Measurements from ENCODE around the gene TGFB1.

The TGFB1 gene

GRCh38 chr19:41330946-41331678 is 22.6 kb downstream of the TGFB1 start:
- Histone ChIP-seq H3K4me1 (ENCODE audit: control insufficient read depth in 1 of 2, insufficient read depth in 2 of 2, low read length in 2 of 2) (peaks cover 26 to 36% of the 10 kb centered on the region in 2 donors), H3K9me3 (ENCODE audit: control insufficient read depth in 1 of 2, low read length in 2 of 2) (no peaks in the 10 kb centered on the region), H3K27ac (ENCODE audit: low read depth, low read length) (no peak overlapping the region), H3K9ac (ENCODE audit: low read depth in 1 of 2, low read length in 2 of 2) (no peak overlapping the region), H3K36me3 (ENCODE audit: control insufficient read depth in 1 of 2, insufficient read depth in 2 of 2, low read length in 2 of 2) (peaks cover 4 to 12% of the 10 kb centered on the region in 2 donors), H3K4me3 (ENCODE audit: low read depth in 1 of 2, low read length in 2 of 2) (no peak overlapping the region), H3K27me3 (ENCODE audit: control insufficient read depth in 1 of 2, insufficient read depth in 2 of 2, low read length in 2 of 2) (peaks cover 3 to 11% of the 10 kb centered on the region in 2 donors)

- Histone ChIP-seq H3K36me3 (ENCODE audit: control insufficient read depth in 1 of 2, insufficient read depth in 2 of 2, low read length in 2 of 2) (peaks cover 4 to 12% of the 10 kb centered on the region in 2 donors), H3K27ac (ENCODE audit: low read depth, low read length) (no peak overlapping the region), H3K9me3 (ENCODE audit: control insufficient read depth in 1 of 2, low read length in 2 of 2) (no peaks in the 10 kb centered on the region), H3K4me3 (ENCODE audit: low read depth in 1 of 2, low read length in 2 of 2) (no peak overlapping the region), H3K27me3 (ENCODE audit: control insufficient read depth in 1 of 2, insufficient read depth in 2 of 2, low read length in 2 of 2) (peaks cover 9 to 16% of the 10 kb centered on the region in 2 donors), H3K9ac (ENCODE audit: low read depth in 1 of 2, low read length in 2 of 2) (no peak overlapping the region), H3K4me1 (ENCODE audit: control insufficient read depth in 1 of 2, insufficient read depth in 2 of 2, low read length in 2 of 2) (peaks cover 27 to 41% of the 10 kb centered on the region in 2 donors)
Measured at GRCh38 chr19:41330481-41330880, 23.2 kb downstream of the TGFB1 start.

- no peaks in the 10 kb centered on the region for H3K9me3 ChIP-seq (ENCODE audit: control insufficient read depth in 1 of 2, low read length in 2 of 2)
- peak overlapping the region in 1 of 2 donors; percentile 58 for H3K9ac ChIP-seq (ENCODE audit: low read depth in 1 of 2, low read length in 2 of 2)
- peak overlapping the region; percentile 51 to 72 for H3K4me3 ChIP-seq (ENCODE audit: low read depth in 1 of 2, low read length in 2 of 2)
- peaks cover 40 to 57% of the 10 kb centered on the region in 2 donors for H3K4me1 ChIP-seq (ENCODE audit: control insufficient read depth in 1 of 2, insufficient read depth in 2 of 2, low read length in 2 of 2)
- peaks cover 9 to 16% of the 10 kb centered on the region in 2 donors for H3K27me3 ChIP-seq (ENCODE audit: control insufficient read depth in 1 of 2, insufficient read depth in 2 of 2, low read length in 2 of 2)
- H3K36me3 ChIP-seq (ENCODE audit: control insufficient read depth in 1 of 2, insufficient read depth in 2 of 2, low read length in 2 of 2), result peaks cover 4 to 12% of the 10 kb centered on the region in 2 donors
- H3K27ac ChIP-seq (ENCODE audit: low read depth, low read length), result no peak overlapping the region
Measured at GRCh38 chr19:41328842-41329225, 24.9 kb downstream of the TGFB1 start.

DNA sequence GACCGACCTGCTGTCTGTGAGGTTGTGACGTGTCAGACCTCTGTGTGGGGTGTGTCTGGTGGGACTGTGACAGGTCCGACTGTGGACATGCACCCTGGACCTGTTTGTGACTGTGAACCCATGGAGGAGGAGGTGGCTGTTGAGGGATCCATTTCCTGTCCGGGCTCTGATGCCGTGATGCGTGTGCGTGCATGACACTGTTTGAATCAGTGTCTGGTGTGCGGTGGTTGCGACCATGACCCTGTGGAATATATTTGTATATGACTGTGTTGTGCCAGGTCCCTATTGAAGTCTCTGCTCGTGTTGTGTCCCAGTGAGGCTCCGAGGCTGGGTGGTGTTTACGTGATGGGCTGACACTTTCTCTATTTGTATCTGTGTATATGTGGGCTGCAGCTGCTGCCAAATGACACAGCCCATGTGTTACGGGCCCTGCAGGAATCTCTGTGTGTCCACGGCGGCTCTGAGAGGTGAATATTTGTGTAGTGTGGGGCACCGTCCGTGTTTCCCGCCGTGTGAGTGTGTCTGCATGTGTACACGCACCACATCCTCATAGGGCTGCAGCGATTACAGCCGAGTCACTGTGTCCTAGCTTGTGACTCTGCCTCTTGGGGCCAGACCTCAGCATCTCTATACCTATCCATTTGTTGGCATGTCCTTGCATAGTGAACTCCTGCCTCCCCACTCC is 25.4 kb downstream of the TGFB1 start:
- peak overlapping the region; percentile 51 to 72 for H3K4me3 ChIP-seq (ENCODE audit: low read depth in 1 of 2, low read length in 2 of 2)
- H3K27ac ChIP-seq (ENCODE audit: low read depth, low read length), result peak overlapping the region; percentile 41
- no peaks in the 10 kb centered on the region for H3K9me3 ChIP-seq (ENCODE audit: control insufficient read depth in 1 of 2, low read length in 2 of 2)
- peaks cover 44 to 62% of the 10 kb centered on the region in 2 donors for H3K4me1 ChIP-seq (ENCODE audit: control insufficient read depth in 1 of 2, insufficient read depth in 2 of 2, low read length in 2 of 2)
- H3K9ac ChIP-seq (ENCODE audit: low read depth in 1 of 2, low read length in 2 of 2), result peak overlapping the region; percentile 58 to 69
- peaks cover 9 to 16% of the 10 kb centered on the region in 2 donors for H3K27me3 ChIP-seq (ENCODE audit: control insufficient read depth in 1 of 2, insufficient read depth in 2 of 2, low read length in 2 of 2)
- peaks cover 4 to 12% of the 10 kb centered on the region in 2 donors for H3K36me3 ChIP-seq (ENCODE audit: control insufficient read depth in 1 of 2, insufficient read depth in 2 of 2, low read length in 2 of 2)

- peak overlapping the region; percentile 58 to 69 for H3K9ac ChIP-seq (ENCODE audit: low read depth in 1 of 2, low read length in 2 of 2)
- H3K27me3 ChIP-seq (ENCODE audit: control insufficient read depth in 1 of 2, insufficient read depth in 2 of 2, low read length in 2 of 2), result peaks cover 9 to 16% of the 10 kb centered on the region in 2 donors
- H3K27ac ChIP-seq (ENCODE audit: low read depth, low read length), result peak overlapping the region; percentile 41
- peaks cover 4 to 12% of the 10 kb centered on the region in 2 donors for H3K36me3 ChIP-seq (ENCODE audit: control insufficient read depth in 1 of 2, insufficient read depth in 2 of 2, low read length in 2 of 2)
- no peaks in the 10 kb centered on the region for H3K9me3 ChIP-seq (ENCODE audit: control insufficient read depth in 1 of 2, low read length in 2 of 2)
- peaks cover 44 to 68% of the 10 kb centered on the region in 2 donors for H3K4me1 ChIP-seq (ENCODE audit: control insufficient read depth in 1 of 2, insufficient read depth in 2 of 2, low read length in 2 of 2)
- peak overlapping the region; percentile 51 to 72 for H3K4me3 ChIP-seq (ENCODE audit: low read depth in 1 of 2, low read length in 2 of 2)
Measured at GRCh38 chr19:41327576-41328156, 26.1 kb downstream of the TGFB1 start.

- Histone ChIP-seq H3K4me1 (ENCODE audit: control insufficient read depth in 1 of 2, insufficient read depth in 2 of 2, low read length in 2 of 2) (peaks cover 44 to 69% of the 10 kb centered on the region in 2 donors), H3K4me3 (ENCODE audit: low read depth in 1 of 2, low read length in 2 of 2) (peak overlapping the region; percentile 51 to 72), H3K36me3 (ENCODE audit: control insufficient read depth in 1 of 2, insufficient read depth in 2 of 2, low read length in 2 of 2) (peaks cover 4 to 11% of the 10 kb centered on the region in 2 donors), H3K27me3 (ENCODE audit: control insufficient read depth in 1 of 2, insufficient read depth in 2 of 2, low read length in 2 of 2) (peaks cover 9 to 16% of the 10 kb centered on the region in 2 donors), H3K9ac (ENCODE audit: low read depth in 1 of 2, low read length in 2 of 2) (peak overlapping the region; percentile 44 to 58), H3K27ac (ENCODE audit: low read depth, low read length) (peak overlapping the region; percentile 30), H3K9me3 (ENCODE audit: control insufficient read depth in 1 of 2, low read length in 2 of 2) (no peaks in the 10 kb centered on the region)
Measured at GRCh38 chr19:41327076-41327575, 26.6 kb downstream of the TGFB1 start.

DNA sequence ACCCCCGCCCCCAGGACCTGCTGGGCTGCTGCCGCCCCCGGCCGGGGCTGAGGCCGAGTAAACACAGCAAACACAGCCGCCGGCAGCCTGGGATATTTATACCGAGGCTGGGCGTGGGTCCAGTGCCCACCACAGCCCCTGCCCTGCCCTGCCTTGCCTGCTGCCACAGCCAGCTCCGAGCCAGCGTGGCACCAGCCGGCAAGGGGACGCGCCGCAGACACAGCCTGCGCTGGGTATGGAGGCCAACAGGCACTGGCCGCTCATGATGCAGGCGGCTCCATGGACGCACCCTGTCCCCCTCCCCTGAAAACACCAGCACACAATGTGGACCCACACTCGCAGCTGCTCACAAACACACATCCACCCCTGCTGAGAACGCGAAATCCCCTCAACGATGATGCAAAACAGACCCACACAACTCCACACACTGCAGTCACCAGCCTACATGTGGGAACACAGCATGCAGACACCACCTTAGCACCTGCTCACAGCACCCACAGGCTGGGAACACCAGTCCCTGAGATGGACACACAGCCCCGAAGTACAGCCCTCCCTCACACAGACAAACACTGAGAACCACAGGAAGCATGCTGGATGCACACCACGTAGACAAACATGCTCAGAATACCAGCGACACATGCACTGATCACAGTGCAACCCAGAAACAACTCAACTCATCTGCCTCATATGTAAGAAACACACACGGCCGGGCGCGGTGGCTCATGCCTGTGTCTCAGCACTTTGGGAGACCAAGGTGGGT is 27.6 kb downstream of the TGFB1 start:
- Histone ChIP-seq H3K27me3 (ENCODE audit: control insufficient read depth in 1 of 2, insufficient read depth in 2 of 2, low read length in 2 of 2) (peaks cover 9 to 16% of the 10 kb centered on the region in 2 donors), H3K9ac (ENCODE audit: low read depth in 1 of 2, low read length in 2 of 2) (peak overlapping the region in 1 of 2 donors; percentile 40), H3K36me3 (ENCODE audit: control insufficient read depth in 1 of 2, insufficient read depth in 2 of 2, low read length in 2 of 2) (peaks cover 2 to 12% of the 10 kb centered on the region in 2 donors), H3K9me3 (ENCODE audit: control insufficient read depth in 1 of 2, low read length in 2 of 2) (no peaks in the 10 kb centered on the region), H3K4me3 (ENCODE audit: low read depth in 1 of 2, low read length in 2 of 2) (peak overlapping the region; percentile 25 to 27), H3K4me1 (ENCODE audit: control insufficient read depth in 1 of 2, insufficient read depth in 2 of 2, low read length in 2 of 2) (peaks cover 49 to 71% of the 10 kb centered on the region in 2 donors), H3K27ac (ENCODE audit: low read depth, low read length) (peak overlapping the region; percentile 46)

DNA sequence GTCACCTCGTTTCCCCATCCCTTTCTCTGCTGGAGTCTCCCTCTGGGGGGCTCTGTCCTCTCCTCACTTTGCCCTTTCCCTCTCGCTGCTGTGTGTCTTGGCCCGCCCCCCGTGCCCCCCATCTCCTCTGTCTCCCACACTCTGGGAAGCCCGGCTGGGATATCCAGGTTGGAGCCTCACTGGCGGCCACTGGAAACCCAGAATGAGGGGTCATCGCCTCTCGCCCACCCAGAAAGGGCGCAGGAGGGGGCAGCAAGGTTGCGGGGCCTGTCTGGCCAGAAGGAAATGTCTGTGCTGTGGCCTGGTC is 28.1 kb downstream of the TGFB1 start:
- Histone ChIP-seq H3K4me3 (ENCODE audit: low read depth in 1 of 2, low read length in 2 of 2) (peak overlapping the region in 1 of 2 donors; percentile 27), H3K27ac (ENCODE audit: low read depth, low read length) (no peak overlapping the region), H3K9ac (ENCODE audit: low read depth in 1 of 2, low read length in 2 of 2) (peak overlapping the region in 1 of 2 donors; percentile 40), H3K4me1 (ENCODE audit: control insufficient read depth in 1 of 2, insufficient read depth in 2 of 2, low read length in 2 of 2) (peaks cover 49 to 71% of the 10 kb centered on the region in 2 donors), H3K9me3 (ENCODE audit: control insufficient read depth in 1 of 2, low read length in 2 of 2) (no peaks in the 10 kb centered on the region), H3K27me3 (ENCODE audit: control insufficient read depth in 1 of 2, insufficient read depth in 2 of 2, low read length in 2 of 2) (peaks cover 9 to 15% of the 10 kb centered on the region in 2 donors), H3K36me3 (ENCODE audit: control insufficient read depth in 1 of 2, insufficient read depth in 2 of 2, low read length in 2 of 2) (peaks cover 7 to 16% of the 10 kb centered on the region in 2 donors)

DNA sequence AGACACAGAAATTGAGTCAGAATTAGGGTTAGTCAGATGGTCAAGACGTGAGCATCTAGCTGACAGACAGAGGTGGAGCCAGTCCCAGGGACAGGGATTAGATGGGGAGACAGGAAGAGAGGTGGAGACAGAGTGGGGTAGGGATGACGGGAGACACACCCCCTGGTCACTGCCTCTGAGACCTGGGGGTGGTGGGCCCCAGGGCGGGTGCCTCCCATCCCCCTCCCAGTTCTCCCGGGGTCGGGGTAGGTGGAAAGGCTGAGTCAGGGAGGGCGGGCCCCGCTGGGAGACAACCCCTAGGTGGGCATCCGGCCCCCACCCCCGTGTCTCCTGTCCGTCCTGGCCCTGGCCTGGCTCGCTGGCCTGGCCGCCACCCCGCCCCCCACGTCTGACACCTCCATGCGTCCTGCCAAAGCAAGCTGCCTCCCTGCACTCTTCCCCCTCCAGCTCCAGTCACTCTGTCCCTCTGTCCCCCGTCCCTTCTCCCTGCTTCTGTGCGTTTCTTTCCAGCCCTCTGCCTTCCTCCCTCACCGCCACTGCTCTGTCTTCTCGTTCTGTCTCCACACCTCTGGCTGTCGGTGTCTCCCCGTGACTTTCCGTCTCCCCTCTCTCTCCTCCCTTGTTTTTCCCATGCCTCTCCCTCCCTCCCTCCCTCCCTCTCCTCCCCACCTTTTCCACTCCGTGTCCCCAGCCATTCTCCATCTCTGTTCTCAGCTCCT is 28.6 kb downstream of the TGFB1 start:
- Histone ChIP-seq H3K9me3 (ENCODE audit: control insufficient read depth in 1 of 2, low read length in 2 of 2) (no peaks in the 10 kb centered on the region), H3K4me1 (ENCODE audit: control insufficient read depth in 1 of 2, insufficient read depth in 2 of 2, low read length in 2 of 2) (peaks cover 49 to 68% of the 10 kb centered on the region in 2 donors), H3K27me3 (ENCODE audit: control insufficient read depth in 1 of 2, insufficient read depth in 2 of 2, low read length in 2 of 2) (peaks cover 9 to 12% of the 10 kb centered on the region in 2 donors), H3K27ac (ENCODE audit: low read depth, low read length) (peak overlapping the region; percentile 30), H3K4me3 (ENCODE audit: low read depth in 1 of 2, low read length in 2 of 2) (peak overlapping the region in 1 of 2 donors; percentile 27), H3K9ac (ENCODE audit: low read depth in 1 of 2, low read length in 2 of 2) (no peak overlapping the region), H3K36me3 (ENCODE audit: control insufficient read depth in 1 of 2, insufficient read depth in 2 of 2, low read length in 2 of 2) (peaks cover 12 to 17% of the 10 kb centered on the region in 2 donors)
